Measurements from ENCODE around the gene MNX1.

The MNX1 gene

GRCh38 chr7:157001920-157002818 lies 8.3 kb downstream of the MNX1 start:
- DNase-seq, result no peak

GRCh38 chr7:157000741-157001653 lies 9.5 kb downstream of the MNX1 start:
- DNase-seq, result no peak

- no peak for DNase-seq
Measured at GRCh38 chr7:156999958-157000726, 10.3 kb downstream of the MNX1 start.

- DNase-seq, result no peak
Measured at GRCh38 chr7:156998988-156999957, 11.2 kb downstream of the MNX1 start.

DNA sequence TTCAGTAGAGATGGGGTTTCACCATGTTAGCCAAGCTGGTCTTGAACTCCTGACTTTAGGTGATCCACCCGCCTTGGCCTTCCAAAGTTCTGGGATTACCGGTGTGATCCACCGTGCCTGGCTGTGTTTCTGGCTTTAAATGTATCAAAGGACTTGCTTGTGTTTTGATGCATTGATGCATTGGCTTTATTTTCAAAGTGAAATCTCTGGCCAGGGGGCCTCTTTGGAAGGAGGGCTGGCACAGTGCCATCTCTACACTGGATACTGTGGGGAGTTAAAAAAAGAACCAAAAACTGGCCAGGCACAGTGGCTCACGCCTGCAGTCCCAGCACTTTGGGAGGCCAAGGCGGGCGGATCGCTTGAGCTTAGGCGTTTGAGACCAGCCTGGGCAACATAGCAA lies 16.0 kb downstream of the MNX1 start:
- no peak for DNase-seq

- no peak for DNase-seq
Measured at GRCh38 chr7:156993925-156994235, 16.6 kb downstream of the MNX1 start.

DNA sequence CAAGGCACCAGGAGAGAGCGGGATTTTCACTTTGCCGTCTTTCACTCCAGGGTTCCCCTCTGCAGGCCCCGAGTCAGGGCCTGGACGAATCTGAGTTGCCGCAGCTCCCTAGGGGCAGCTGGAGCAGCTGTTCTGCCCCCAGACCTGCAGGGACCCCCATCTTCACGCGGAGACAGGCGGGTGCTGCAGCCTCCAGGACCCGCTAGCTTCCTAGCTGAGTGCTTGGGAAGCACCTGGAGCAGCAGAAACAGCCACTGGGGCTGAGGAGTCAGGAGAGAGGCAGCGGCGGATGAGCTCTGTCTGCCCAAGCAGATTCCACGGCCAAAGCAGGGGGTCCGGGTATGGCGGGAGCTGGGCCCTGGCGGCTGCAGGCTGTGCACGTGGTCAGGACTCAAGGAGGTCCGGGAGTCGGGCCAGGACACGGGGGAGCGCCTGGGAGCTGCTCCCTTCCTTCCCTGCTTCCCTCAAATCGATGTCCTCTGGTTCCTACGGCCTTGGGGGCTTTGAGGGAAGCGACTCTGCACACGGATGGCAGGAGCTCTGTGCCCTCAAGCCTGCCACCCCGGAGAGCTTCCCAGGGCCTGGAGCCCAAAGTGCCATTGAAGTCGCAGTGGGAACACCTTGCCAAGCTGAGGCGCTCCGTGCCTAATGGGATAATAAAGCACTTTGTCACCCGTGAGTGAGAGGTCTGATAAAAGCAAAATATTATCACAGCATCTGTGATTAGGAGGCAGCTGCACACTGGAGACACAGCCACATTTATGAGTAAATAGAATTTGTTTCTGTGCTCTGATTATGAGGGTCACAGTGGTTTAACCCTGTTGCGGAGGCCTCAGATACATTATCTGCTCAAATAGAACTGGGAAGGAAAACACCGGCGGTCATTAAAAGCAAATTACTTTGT lies 17.2 kb downstream of the MNX1 start:
- DNase-seq, result no peak

DNA sequence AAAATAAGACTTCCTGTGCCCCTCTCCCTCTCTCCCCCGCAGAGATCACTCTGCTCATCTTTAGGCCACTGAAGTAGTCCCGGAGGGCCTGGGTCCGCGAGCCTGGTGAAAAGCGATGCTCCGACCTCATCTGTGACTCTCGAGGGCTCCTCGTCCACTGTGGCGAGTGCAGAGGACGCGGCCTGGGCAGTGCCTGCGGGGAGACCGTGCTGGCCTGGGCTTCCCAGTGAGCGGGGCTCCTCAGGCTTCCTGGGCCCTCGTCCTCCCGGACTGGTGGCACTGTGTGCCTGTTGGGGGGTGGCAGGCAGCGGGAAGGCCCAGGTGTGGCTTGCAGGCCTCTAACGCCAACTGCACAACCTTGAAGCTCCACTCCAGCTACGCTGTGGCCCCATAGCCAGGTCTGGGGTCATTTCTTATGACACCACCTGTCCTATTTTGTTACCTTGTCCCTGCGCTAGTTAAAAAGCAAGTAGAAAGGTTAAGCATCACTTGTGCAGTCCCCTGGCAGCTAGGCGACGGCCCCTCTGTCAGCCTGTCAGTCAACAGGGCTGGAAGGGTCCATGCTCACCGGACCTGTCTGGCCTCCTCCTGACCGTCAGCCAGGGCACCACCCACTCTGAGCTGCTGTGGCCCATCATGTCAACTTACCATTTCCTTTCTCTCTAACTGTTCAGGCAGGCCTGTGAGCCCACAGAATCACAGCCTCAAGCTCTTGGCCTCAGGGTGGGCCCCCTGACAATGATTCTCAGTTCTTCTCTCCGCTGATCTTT lies 20.5 kb downstream of the MNX1 start:
- DNase-seq, result no peak

- no peak for DNase-seq
Measured at GRCh38 chr7:156988343-156989185, 21.9 kb downstream of the MNX1 start.

DNA sequence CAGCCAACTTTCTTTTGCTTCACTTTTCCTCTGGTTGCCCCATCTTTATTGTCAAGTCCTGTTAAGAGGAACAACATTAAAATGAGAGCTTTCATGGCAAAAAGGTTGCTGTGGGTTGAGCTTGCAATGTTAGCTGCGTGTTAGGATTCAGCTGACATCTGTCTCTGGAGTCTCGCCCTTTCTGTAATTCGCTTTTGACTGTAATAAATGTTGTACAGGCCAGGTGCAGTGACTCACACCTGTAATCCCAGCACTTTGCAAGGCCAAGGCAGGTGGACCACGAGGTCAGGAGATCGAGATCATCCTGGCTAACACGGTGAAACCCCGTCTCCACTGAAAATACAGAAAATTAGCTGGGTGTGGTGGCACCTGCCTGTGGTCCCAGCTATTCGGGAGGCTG lies 24.1 kb downstream of the MNX1 start:
- DNase-seq, result no peak

- DNase-seq, result no peak
Measured at GRCh38 chr7:156985101-156985992, 25.1 kb downstream of the MNX1 start.

DNA sequence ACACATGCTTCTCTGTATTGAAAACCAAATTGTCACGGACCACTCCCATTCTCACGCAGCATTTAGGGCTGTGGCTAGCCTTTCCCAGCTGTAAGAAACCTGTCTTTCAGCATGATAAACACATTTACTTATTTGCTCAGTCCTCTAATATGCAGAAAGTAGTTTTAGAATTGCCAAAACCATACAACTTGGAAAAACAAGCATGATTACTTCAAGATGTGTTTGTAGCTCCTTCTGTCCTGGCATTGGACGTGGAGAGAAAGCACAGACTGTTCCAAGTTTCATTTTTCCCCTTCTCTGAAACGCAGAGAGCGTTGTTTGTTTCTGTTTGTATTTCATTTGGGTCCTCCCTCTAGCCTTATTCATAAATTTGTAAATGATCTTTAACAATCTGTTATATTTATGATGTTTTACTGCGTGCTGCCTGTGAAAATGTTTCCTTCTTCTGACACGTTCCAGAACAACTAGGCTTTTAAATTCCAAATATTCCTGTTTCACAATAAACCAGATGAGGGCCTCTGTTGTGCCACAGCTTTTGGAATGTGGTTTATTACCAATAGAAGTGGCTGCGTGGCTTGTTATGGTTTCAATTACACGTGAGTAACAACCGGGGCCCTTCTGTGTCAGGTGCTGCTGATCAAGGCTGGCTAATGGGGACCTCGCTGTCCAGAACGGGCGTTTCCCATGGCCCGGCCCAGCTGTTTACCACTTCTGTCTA lies 26.1 kb downstream of the MNX1 start:
- DNase-seq, result no peak

GRCh38 chr7:156979711-156980110 lies 30.8 kb downstream of the MNX1 start:
- DNase-seq, result no peak

DNA sequence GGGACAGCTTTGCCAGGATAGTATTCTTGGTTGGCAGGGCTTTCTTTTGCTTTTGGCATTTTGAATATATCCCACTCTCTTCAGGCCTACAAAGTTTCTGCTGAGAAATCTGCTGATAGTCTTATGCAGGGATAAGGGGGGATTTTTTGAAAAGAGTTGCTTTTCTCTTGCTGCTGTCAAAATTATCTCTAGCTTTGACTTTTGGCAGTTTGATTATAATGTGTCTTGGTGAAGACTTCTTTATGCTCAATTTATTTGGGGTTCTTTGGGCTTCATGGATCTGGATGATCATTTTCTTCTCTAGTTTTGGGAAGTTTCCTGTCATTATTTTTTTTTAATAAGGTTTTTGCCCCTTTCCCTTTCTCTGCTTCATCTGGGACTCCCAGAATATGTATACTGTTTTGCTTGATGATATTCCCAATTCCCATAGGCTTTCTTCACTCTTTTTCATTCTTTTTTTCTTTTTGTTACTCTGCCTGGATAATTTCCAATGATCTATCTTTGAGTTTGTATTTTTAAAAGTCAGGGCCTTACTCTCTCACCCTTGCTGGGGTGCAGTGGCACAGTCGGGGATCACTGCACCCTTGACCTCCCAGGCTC lies 31.4 kb downstream of the MNX1 start:
- no peak for DNase-seq

- DNase-seq, result no peak
Measured at GRCh38 chr7:156975620-156976019, 34.8 kb downstream of the MNX1 start.

DNA sequence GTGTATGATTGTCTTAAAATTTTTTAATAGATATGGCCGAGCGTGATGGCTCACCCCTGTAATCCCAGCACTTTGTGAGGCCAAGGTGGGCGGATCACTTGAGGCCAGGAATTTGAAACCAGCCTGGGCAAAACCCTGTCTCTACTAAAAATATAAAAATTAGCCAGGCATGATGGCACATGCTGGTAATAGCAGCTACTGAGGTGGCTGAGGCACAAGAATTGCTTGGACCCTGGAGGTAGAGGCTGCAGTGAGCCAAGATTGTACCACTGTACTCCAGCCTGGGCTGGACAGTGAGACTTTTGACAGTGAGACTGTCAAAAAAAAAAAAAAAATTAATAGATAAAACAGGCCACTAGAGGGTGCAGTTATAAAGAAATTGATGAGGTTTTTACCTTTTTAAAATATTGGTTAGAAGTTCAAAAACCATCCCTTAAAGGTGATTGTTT lies 40.5 kb downstream of the MNX1 start:
- no peak for DNase-seq

DNA sequence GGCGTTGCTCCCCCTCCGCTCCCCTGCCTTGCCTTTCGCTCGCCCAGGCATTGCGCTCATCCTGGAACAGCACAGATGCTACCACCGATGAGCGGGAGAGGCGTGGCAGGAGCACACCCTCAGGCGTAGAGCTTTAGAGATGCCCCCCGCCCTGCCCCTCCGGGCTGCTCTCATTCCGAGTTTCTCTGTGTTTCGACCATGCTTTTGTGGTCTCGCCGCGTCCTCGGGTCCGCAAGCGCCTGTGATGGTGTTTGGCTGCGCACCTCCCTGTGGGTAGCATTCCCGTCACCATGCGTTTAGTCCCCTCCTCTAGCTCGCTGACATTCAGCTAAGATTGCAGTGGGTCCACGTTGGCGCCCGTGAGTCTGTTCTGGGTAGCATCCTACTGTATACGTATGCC lies 42.3 kb downstream of the MNX1 start:
- DNase-seq, result no peak
